Sigmoid colon (tissue), 7 donors: ENCODE measurements around the gene CD63. TPM values are rescaled to one million over a fixed set of nuclear protein-coding genes. Genes with fewer than 3 reads are reported as not detected.

ENCODE experiments used
- DNase-seq: peaks from one replicate; pipeline ENCODE4 v3.0.0-alpha.2; 2019
- H3K27ac ChIP-seq, 4 donors: fragments of 200-600 bp; sonication (generic); one replicate each; pipeline ENCODE4 v1.5.1; 2016 to 2019; ENCODE audit warnings: mild to moderate bottlenecking in 1 of 4
- H3K27me3 ChIP-seq, 3 donors: fragments of 200-600 bp; sonication (generic); one replicate each; pipeline ENCODE4 v1.5.1; 2019; ENCODE audit warnings: mild to moderate bottlenecking in 1 of 3
- H3K36me3 ChIP-seq, 4 donors: fragments of 200-600 bp; sonication (generic); one replicate each; pipeline ENCODE4 v1.5.1; 2016 to 2019
- H3K4me1 ChIP-seq, 4 donors: fragments of 200-600 bp; sonication (generic); one replicate each; pipeline ENCODE4 v1.5.1; 2017 to 2019
- H3K4me3 ChIP-seq, 4 donors: fragments of 200-600 bp; sonication (generic); one replicate each; pipeline ENCODE4 v1.5.1; 2017 to 2019; ENCODE audit warnings: mild to moderate bottlenecking in 2 of 4, moderate library complexity in 1 of 4
- H3K9me3 ChIP-seq, 4 donors: fragments of 200-600 bp in 3 of 4; sonication (generic) in 3 of 4; one replicate each; pipeline versions ENCODE4 v1.5.1 to v1.6.1; 2013 to 2019
- CTCF ChIP-seq, 4 experiments: fragments of 450-650 bp in 3 of 4; fragments of 200-600 bp in 1 of 4; IDR thresholded peaks; one replicate each; pipeline ENCODE4 v1.5.1; 2016 to 2019; ENCODE audit warnings: antibody characterized with exemption in 4 of 4, mild to moderate bottlenecking in 3 of 4, moderate library complexity in 2 of 4
- EP300 ChIP-seq, 4 donors: sonication (generic); formaldehyde crosslinking; IDR thresholded peaks; one replicate each; pipeline ENCODE4 v1.6.1; 2017; ENCODE audit warnings: antibody characterized with exemption in 4 of 4
- POLR2A ChIP-seq, 2 donors: fragments of 450-650 bp; IDR thresholded peaks; one replicate each; pipeline ENCODE4 v1.6.1; 2016; ENCODE audit warnings: antibody characterized with exemption in 2 of 2, mild to moderate bottlenecking in 2 of 2, moderate library complexity in 2 of 2
- POLR2AphosphoS5 ChIP-seq, 4 donors: sonication (generic); formaldehyde crosslinking; IDR thresholded peaks; one replicate each; pipeline ENCODE4 v1.6.1; 2017; ENCODE audit warnings: antibody characterized with exemption in 4 of 4
- WGBS, 2 donors: extraction: QIAGEN DNeasy Blood & Tissue Kit; methylation state at CpG; one replicate each; pipeline ENCODE4 v1.1.7; 2013; 5-methylcytosine and 5-hydroxymethylcytosine counted together
- intact Hi-C: fragments of 100-400 bp; cut with DNase I; formaldehyde crosslinking; loops from one replicate; pipeline ENCODE4 v1.15.1; 2023
- polyA plus RNA-seq, 3 donors: library from polyadenylated mRNA; stranded (reverse); fragments of 200-250 nt; gene quantifications; one replicate each; pipeline ENCODE4 v1.2.3, GENCODE V29; 2013
- total RNA-seq, 4 donors: library from RNA; depleted of rRNA; stranded (reverse); fragments of >200 nt; gene quantifications; one replicate each; pipeline ENCODE4 v1.1.0, GENCODE V29; 2016
- donor health status: healthy with polysubstance abuse.
- donor health status: Bipolar disorder and iron deficiency.
- donor health status: healthy.

Gene CD63
- total and polyA plus RNA-seq, 7 donors, result 450 to 1,058 (median 842) TPM

GRCh38 chr12:55696796-55697462 is 31.9 kb downstream of the CD63 start:
- H3K4me3 ChIP-seq, result no peak overlapping the region
- intact Hi-C loops, result no loop called here
- no peaks in the 10 kb centered on the region for H3K27me3 ChIP-seq
- peaks cover 0 to 31% (median 19%) of the 10 kb centered on the region in 4 donors for H3K4me1 ChIP-seq
- H3K36me3 ChIP-seq, result peaks cover 35 to 92% (median 60%) of the 10 kb centered on the region in 4 donors
- no peaks in the 10 kb centered on the region for H3K9me3 ChIP-seq
- 85 to 87% methylated on average over 19 of the region's 19 CpGs for WGBS, 2 donors
- TF ChIP-seq POLR2AphosphoS5 (IDR thresholded peaks at IDR 0.05) (no peak), CTCF (IDR thresholded peaks at IDR 0.05) (no peak), EP300 (IDR thresholded peaks at IDR 0.05) (no peak), POLR2A (IDR thresholded peaks at IDR 0.05) (no peak)
- DNase-seq, result peak; percentile 57
- H3K27ac ChIP-seq, result peak overlapping the region in 1 of 4 donors; percentile 21

- intact Hi-C loops, result no loop called here
- no peak overlapping the region for H3K4me3 ChIP-seq
- H3K27me3 ChIP-seq, result no peaks in the 10 kb centered on the region
- no peaks in the 10 kb centered on the region for H3K9me3 ChIP-seq
- WGBS, 2 donors, result 87 to 93% methylated on average over 6 of the region's 6 CpGs
- TF ChIP-seq POLR2AphosphoS5 (IDR thresholded peaks at IDR 0.05) (no peak), EP300 (IDR thresholded peaks at IDR 0.05) (no peak)
- H3K36me3 ChIP-seq, result peaks cover 35 to 96% (median 66%) of the 10 kb centered on the region in 4 donors
- peak overlapping the region in 2 of 4 donors; percentile 21 to 22 for H3K27ac ChIP-seq
- peaks cover 0 to 23% (median 11%) of the 10 kb centered on the region in 4 donors for H3K4me1 ChIP-seq
- DNase-seq, result peak; percentile 53
Observed at GRCh38 chr12:55696141-55696540, 32.7 kb downstream of the CD63 start.

GRCh38 chr12:55695349-55695748 is 33.5 kb downstream of the CD63 start:
- WGBS, 2 donors, result 68 to 69% methylated on average over 7 of the region's 7 CpGs
- TF ChIP-seq POLR2A (IDR thresholded peaks at IDR 0.05) (no peak), EP300 (IDR thresholded peaks at IDR 0.05) (no peak), CTCF (IDR thresholded peaks at IDR 0.05) (no peak), POLR2AphosphoS5 (IDR thresholded peaks at IDR 0.05) (no peak)
- Histone ChIP-seq H3K27ac (peak overlapping the region in 1 of 4 donors; percentile 21), H3K4me1 (peaks cover 0 to 15% (median 3%) of the 10 kb centered on the region in 4 donors), H3K9me3 (no peaks in the 10 kb centered on the region), H3K4me3 (no peak overlapping the region), H3K27me3 (no peaks in the 10 kb centered on the region), H3K36me3 (peaks cover 35 to 94% (median 62%) of the 10 kb centered on the region in 4 donors)
- intact Hi-C loops, result no loop called here
- DNase-seq, result peak; percentile 40

GRCh38 chr12:55694651-55695050 is 34.2 kb downstream of the CD63 start:
- 94 to 95% methylated on average over 4 of the region's 4 CpGs for WGBS, 2 donors
- Histone ChIP-seq H3K4me3 (no peak overlapping the region), H3K4me1 (peaks cover 0 to 8% (median 0%) of the 10 kb centered on the region in 4 donors), H3K36me3 (peaks cover 35 to 87% (median 60%) of the 10 kb centered on the region in 4 donors), H3K9me3 (no peaks in the 10 kb centered on the region), H3K27me3 (no peaks in the 10 kb centered on the region), H3K27ac (peak overlapping the region in 1 of 4 donors; percentile 21)
- TF ChIP-seq EP300 (IDR thresholded peaks at IDR 0.05) (no peak), POLR2A (IDR thresholded peaks at IDR 0.05) (no peak), CTCF (IDR thresholded peaks at IDR 0.05) (no peak), POLR2AphosphoS5 (IDR thresholded peaks at IDR 0.05) (no peak)
- DNase-seq, result no peak
- intact Hi-C loops, result no loop called here

GRCh38 chr12:55694188-55694515 is 34.7 kb downstream of the CD63 start:
- H3K4me1 ChIP-seq, result peaks cover 0 to 3% (median 0%) of the 10 kb centered on the region in 4 donors
- H3K36me3 ChIP-seq, result peaks cover 35 to 84% (median 58%) of the 10 kb centered on the region in 4 donors
- 95 to 97% methylated on average over 7 of the region's 7 CpGs for WGBS, 2 donors
- H3K4me3 ChIP-seq, result no peak overlapping the region
- intact Hi-C loops, result no loop called here
- DNase-seq, result peak; percentile 46
- no peaks in the 10 kb centered on the region for H3K27me3 ChIP-seq
- no peak for TF ChIP-seq POLR2A (IDR thresholded peaks at IDR 0.05)
- no peak for TF ChIP-seq EP300 (IDR thresholded peaks at IDR 0.05)
- TF ChIP-seq CTCF (IDR thresholded peaks at IDR 0.05), result no peak
- no peak for TF ChIP-seq POLR2AphosphoS5 (IDR thresholded peaks at IDR 0.05)
- peak overlapping the region in 1 of 4 donors; percentile 21 for H3K27ac ChIP-seq
- no peaks in the 10 kb centered on the region for H3K9me3 ChIP-seq
